NCI-H345 treated with DMSO at 0.1 percent for 48 hours (cell line): Measurements from ENCODE around the gene SPDYE1.
A peak's percentile ranks its signal among the peaks of the same experiment; 100 is the strongest.
"Not testable (repeated sequence)": the region's sequence is repeated elsewhere in the genome, so short reads cannot be mapped to it uniquely, and the experiment has no call there.

Experiments used
- DNase-seq: peaks from one replicate; lab custom pipeline; 2025; ENCODE audit not compliant: unreplicated experiment; lab: John Stamatoyannopoulos, UW

Gene SPDYE1, protein sequence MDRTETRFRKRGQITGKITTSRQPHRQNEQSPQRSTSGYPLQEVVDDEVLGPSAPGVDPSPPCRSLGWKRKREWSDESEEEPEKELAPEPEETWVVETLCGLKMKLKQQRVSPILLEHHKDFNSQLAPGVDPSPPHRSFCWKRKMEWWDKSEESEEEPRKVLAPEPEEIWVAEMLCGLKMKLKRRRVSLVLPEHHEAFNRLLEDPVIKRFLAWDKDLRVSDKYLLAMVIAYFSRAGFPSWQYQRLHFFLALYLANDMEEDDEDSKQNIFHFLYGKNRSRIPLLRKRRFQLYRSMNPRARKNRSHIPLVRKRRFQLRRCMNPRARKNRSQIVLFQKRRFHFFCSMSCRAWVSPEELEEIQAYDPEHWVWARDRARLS

DNA sequence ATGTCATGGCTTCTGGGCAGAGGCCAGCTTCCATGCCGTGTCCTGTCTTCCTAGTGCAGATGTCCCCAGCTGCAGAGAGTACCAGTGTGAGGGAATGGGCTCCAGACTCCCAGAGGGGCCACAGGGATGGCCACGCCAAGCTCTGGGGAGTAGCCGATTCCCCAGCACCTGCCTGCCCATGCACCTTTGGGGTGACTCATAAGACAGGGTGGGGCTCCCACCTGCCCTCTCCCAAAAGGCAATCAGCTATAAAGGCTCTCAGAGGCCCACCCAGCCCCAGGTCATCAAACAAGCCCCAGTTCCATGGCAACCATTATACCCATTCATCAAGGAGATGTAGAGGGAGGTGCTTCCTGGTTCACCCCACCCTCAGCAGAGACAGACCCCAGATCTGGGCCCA is at the start of gene SPDYE1:
SPDYE1 (plus strand) TSS at position 366 of the 400 bp plus-strand sequence. CDS start 2,053 bp downstream, outside the sequence.
- not testable (repeated sequence) for DNase-seq

GRCh38 chr7:43952028-43952427 is 45.7 kb upstream of the SPDYE1 start:
- no peak for DNase-seq

DNA sequence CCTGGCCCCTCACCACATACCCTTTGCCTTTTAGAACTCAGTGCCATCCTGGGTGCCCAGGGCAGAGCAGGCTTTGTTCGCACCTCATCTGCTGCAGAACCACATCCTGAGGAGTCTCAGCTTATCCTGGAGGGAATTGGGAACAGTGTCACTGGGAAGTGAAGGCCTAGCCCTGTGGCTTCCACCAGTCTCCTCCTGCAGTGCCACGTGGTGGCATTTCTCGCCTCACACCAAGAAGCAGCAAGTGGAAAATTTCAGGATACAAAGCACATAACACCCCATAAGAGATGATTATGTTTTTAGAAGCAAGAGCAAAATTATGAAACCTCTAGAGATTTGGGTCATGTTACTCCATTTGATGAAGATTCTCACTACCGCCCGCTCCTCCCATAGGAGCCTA is 44.6 kb upstream of the SPDYE1 start:
- DNase-seq, result no peak

DNA sequence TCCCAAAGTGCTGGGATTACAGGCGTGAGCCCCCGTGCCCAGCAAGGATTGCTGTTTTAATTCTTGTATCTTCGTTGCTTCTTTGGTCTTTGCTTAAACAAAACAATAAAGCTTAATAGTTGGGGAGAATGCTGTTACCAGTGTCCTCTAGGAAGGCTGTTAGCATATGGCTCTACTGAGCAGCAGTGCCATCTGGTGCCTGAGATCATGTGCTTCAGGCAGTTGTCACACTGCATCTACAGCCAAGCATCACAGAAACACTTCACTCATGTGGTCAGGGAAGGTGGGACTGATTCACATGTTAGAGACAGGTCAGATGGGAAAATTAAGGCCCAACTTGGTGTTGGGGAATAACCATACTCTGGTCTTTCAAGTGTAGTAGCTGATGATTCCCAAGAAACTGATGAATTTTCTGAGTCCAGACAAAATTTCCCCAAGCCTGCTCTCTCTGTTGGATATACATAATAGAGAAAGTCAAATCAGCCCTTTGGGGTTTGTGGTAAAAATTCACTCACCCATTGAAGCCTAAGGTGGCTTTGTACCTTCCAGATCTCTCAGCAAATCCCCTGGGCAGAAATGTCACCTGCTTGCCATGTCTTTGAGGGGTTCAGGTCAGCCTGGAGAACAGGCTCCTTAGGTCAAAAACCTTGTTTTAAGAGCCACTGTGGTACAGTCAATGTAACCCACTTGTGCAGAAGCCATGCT is 43.0 kb upstream of the SPDYE1 start:
- peak; percentile 1 for DNase-seq

GRCh38 chr7:43956027-43956426 is 41.7 kb upstream of the SPDYE1 start:
- no peak for DNase-seq

GRCh38 chr7:43960933-43961332 is 36.8 kb upstream of the SPDYE1 start:
- DNase-seq, result no peak

- not testable (repeated sequence) for DNase-seq
Observed at GRCh38 chr7:43966392-43966791, 31.3 kb upstream of the SPDYE1 start.

GRCh38 chr7:43968172-43969040 is 29.3 kb upstream of the SPDYE1 start:
- not testable (repeated sequence) for DNase-seq

GRCh38 chr7:43969586-43969985 is 28.1 kb upstream of the SPDYE1 start:
- not testable (repeated sequence) for DNase-seq

DNA sequence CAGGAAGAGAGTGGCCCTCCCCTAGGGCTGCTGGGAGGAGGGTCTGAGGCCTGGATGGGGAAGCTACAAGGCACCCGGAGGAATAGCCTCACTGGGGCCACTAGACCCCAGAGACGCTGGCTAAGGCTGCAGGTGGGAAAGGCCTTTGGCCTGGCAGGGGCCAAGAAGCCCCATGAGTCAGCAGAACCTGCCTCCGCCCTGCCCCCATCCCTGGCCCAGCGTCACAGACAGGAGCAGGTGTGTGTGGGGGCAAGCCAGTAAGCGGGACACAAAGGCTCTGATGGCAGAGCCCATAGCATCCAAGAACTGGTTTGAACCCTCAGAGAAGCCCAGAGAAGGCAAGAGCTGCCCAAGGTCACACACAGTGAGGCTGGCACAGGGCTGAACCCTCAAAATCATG is 27.0 kb upstream of the SPDYE1 start:
- not testable (repeated sequence) for DNase-seq

GRCh38 chr7:43974033-43974573 is 23.6 kb upstream of the SPDYE1 start:
- DNase-seq, result not testable (repeated sequence)

DNA sequence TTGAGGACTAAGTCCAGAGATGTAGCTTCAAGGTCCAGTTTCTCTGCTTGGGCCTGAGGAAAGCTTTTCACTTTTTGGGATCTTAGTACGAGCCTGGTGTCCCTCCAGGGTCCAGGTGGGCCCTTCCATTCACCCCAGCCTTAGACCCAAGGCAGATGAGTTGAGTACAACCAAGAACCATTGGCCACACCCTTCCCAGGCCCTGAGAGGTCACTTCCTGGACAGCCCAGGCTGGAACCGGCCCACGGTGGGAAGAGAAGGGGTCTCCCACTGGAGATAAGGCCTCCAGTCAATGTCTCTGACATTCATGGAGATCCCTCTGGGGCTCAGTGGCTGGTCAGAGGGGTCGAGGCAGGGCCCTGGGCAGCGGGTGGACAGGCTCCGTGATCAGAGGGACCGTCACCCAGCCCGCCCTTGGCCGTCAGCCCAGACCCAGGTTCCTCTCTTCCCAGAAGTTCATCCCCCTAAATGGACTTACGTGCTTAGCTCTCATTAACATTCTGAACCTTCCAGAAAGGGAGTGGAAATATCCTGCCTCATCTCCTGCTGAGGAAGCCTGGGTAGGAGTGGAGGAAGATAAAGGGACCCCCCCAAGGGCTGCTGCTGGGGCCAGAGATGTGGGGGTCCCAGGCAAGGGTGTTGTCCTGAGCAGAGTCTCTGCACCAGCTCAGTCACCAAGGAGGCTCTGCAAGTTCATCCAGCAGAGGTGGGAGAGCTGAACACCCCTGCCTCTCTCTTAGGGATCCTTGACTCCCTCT is 22.8 kb upstream of the SPDYE1 start:
- DNase-seq, result not testable (repeated sequence)

- DNase-seq, result no peak
Observed at GRCh38 chr7:43977525-43977924, 20.2 kb upstream of the SPDYE1 start.

GRCh38 chr7:43978102-43978501 is 19.6 kb upstream of the SPDYE1 start:
- DNase-seq, result not testable (repeated sequence)

- not testable (repeated sequence) for DNase-seq
Observed at GRCh38 chr7:43982848-43983247, 14.8 kb upstream of the SPDYE1 start.

GRCh38 chr7:43983736-43984135 is 14.0 kb upstream of the SPDYE1 start:
- not testable (repeated sequence) for DNase-seq

DNA sequence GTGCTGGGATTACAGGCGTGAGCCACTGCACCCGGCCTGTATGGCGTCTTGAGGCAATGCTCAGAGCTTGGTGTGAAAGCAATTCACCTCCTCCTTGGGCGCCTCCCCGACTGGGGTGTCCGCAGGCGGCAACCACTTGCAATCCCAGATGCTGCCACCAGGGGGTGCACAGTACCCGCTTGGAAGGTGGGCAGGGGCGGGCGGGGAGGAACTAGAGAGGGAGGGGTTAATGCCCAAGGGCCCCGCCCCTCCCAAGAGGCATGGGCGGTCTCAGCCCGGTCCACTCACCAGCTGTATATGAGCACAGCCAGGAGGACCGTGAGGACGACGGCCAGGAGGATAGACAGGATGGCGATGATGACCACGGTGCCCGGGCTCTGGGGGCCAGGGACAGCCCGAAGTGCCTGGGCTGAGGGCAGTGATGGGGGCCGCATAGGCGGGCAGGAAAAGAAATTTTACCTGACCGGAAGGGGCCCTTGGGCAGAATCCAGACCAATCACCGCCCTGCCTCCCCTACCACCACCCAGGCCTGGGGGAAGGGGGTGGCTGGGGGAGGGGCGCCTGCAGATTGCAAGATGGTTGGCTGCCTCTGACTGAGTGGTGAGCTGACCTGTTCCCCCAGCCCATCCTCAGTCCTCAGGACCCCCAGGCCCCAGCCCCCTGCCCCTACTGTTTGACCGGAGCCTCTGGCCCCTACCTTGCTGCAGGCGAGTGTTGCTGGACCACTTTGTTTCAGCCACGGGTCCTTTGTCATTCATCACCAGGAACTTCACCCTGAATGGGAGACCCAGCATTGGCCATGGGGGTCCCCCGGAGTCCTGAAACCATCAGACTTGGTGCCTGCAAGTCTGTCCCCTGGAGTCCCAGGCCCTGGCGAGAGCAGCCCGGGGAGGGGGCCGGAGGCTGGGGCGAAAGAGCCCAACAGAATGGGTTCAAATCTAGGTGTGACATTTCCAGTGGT is 11.5 kb upstream of the SPDYE1 start:
- DNase-seq, result not testable (repeated sequence)

DNA sequence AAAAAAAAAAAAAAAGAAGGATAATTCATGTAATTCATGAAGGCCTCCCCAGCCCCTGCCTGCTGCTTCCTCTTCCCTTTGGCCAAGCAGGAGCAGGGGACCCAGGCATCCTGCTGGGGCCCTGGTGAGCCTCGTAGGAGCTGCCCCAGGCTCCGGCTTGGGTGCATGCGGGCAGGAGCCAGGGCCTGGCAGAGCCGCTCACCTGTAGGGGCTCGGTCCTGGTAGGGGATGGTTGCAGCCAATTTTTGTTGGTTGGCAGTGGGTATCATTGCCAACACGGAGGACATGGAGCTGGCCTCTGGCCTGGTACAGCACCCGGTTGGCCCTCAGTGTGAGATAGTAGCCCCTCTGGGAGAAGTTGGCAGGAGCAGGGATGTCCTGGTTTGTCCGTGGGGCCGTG is 10.2 kb upstream of the SPDYE1 start:
- DNase-seq, result not testable (repeated sequence)

DNA sequence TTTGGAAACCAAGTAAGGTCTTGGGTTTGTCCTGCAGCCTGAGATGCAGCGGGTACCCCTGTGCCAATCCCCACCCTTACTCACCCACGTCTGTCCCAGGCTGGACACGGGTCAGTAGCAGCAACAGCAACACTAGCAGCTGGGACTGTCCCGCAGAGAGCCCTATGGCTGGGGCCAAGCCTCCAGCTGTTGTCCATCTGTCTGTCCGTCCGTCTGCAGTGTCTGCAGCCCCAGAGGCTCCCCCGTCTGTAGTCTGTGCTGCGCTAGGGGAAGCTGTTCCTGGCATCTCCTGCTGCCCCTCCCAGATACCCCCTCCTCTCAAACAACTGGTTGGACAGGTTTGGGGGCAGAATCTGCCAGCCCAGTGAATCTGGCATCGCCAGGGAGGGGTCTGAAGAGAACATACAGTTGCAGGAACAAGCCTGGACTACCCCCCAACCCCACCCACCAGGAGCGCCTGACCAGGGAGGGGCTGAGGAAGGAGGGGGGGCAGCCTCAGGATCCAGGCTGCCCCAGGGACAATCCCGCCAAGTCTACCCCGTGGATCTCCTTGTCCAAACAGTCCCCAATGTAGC is 7.6 kb upstream of the SPDYE1 start:
- DNase-seq, result not testable (repeated sequence)
